GM18870 (cell line): ENCODE results near the gene TNFSF11.

ENCODE experiments used
- ATAC-seq: cut with Tn5 transposase; IDR thresholded peaks from one replicate; pipeline ENCODE4 v1.9.1; 2021; ENCODE audit warnings: moderate library complexity; ENCODE audit not compliant: unreplicated experiment

TNFSF11 gene

GRCh38 chr13:42651936-42652641 lies 78.1 kb downstream of the TNFSF11 start:
- ATAC-seq: no peak

- ATAC-seq: no peak
Measured at GRCh38 chr13:42652642-42653415, 78.9 kb downstream of the TNFSF11 start.

GRCh38 chr13:42653679-42654078 lies 79.7 kb downstream of the TNFSF11 start:
- no peak for ATAC-seq

- ATAC-seq: no peak
Measured at GRCh38 chr13:42654212-42654611, 80.3 kb downstream of the TNFSF11 start.

- no peak for ATAC-seq
Measured at GRCh38 chr13:42654722-42655121, 80.8 kb downstream of the TNFSF11 start.

GRCh38 chr13:42656161-42656560 lies 82.2 kb downstream of the TNFSF11 start:
- ATAC-seq: no peak

- ATAC-seq: no peak
Measured at GRCh38 chr13:42656958-42657357, 83.0 kb downstream of the TNFSF11 start.
